GM19240 (cell line): ENCODE data around the gene HEPH.
"Not testable (repeated sequence)": the region's sequence is repeated elsewhere in the genome, so short reads cannot be mapped to it uniquely, and the experiment has no call there.

ENCODE experiments used
- DNase-seq: peaks from one replicate; pipeline ENCODE4 v3.0.0; 2011; ENCODE audit warnings: low spot score; ENCODE audit not compliant: insufficient read length

The HEPH gene

DNA sequence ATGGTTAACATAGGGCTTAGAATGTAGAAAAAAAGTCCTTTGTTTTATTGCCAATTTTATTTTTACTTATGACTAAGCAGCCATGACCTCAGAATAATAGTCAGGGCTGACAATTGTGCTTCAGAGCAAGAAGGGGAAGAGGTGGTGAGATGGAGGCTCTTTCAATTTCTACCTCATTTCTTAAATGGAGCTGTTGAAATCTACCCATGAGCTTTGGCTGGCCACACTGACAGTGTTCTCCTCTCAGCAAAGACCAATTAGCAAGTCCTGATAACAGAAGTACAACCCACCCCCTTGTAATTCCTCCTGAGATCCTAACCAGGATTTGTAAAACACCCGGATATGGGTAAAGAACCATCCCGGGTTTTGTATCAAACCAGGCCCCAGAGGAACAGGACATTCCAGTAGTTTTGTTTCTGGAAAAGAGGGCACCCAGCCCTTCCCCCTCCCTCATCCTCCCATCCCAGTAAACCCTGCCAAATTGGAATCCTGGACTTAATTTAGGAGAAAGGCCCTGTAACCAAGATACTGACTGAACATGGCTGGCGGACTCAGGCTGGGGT, at the start of gene HEPH:
TSS of gene HEPH (plus strand) at position 399 of the 563 bp plus-strand sequence. CDS start 6,324 bp downstream, outside the sequence.
- DNase-seq, result no peak

DNA sequence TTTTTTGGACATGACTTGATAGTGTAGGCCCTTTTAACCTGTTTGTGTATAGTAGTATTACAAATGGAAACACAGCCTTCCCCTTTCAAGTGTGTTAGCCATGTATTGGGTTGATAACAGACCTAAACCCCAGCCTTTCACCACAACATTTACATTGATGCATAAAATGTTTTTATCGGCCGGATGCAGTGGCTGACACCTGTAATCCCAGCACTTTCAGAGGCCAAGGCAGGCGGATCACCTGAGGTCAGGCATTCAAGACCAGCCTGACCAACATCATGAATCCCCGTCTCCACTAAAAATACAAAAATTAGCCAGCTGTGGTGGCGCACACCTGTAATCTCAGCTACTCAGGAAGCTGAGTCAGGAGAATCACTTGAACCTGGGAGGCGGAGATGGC, 45.3 kb upstream of the HEPH start:
- not testable (repeated sequence) for DNase-seq

DNA sequence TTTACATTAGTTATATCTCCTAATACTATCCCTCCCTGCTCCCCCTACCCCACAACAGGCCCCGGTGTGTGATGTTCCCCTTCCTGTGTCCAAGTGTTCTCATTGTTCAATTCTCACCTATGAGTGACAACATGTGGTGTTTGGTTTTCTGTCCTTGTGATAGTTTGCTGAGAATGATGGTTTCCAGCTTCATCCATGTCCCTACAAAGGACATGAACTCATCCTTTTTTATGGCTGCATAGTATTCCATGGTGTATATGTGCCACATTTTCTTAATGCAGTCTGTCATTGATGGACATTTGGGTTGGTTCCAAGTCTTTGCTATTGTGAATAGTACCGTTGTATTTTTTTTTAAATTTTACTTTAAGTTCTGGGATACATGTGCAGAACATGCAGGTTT, 42.7 kb upstream of the HEPH start:
- not testable (repeated sequence) for DNase-seq

GRCh38 chrX:66126662-66127061, 37.4 kb upstream of the HEPH start:
- DNase-seq, result no peak

DNA sequence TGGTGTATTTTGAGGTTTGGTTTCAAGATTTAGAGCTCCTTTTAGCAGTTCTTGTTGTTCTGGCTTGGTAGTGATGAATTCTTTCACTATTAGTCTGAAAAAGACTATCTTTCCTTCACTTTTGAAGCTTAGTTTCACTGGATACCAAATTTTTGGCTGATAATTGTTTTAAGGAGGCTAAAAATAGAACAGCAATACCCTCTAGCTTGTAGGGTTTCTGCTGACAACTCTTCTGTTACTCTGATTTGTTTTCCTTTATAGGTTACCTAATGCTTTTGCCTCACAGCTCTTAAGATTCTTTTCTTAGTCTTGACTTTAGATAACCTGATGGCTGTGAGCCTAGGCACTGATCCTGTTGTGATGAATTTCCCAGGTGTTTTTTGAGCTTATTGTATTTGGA, 33.6 kb upstream of the HEPH start:
- no peak for DNase-seq

- DNase-seq, result not testable (repeated sequence)
Observed at GRCh38 chrX:66135284-66135683, 28.8 kb upstream of the HEPH start.

DNA sequence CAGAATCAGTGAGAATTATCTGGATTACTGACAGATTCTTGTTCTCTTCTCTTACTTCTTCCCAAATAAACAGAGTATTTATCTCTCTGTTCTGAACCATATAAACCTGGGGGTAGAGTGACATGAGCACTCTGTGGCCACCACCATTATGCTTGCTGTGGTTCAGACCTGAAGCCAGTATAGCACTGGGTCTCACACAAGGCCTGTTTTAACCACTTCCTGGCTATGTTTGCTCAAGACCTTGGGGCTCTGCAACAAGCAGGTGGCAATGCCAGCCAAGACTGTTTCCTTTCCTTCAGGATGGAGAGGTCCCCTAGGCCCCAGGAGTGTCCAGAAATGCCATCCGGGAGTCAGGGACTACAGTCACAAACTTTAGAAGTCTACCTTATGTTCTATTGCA, 21.7 kb upstream of the HEPH start:
- no peak for DNase-seq

- no peak for DNase-seq
Observed at GRCh38 chrX:66144258-66144657, 19.8 kb upstream of the HEPH start.

DNA sequence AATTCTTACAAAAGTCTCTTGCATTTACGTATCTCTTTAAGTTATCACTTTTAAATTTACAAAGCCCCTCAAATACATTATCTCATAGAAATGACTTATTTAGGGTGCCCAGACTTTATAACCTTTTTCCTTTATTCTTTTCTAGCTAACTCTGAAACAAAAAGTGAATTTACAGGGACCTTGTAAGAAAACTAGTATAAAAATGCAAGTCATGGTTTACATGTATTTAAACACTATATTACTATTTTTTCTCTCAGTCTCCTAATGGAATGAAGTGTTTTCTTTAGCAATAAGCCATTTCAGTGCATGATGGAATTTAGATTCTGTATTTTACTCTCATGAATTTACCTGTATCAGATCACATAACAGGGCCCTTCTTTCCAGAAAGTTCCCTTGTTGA, 14.5 kb upstream of the HEPH start:
- no peak for DNase-seq

GRCh38 chrX:66150163-66150562, 13.9 kb upstream of the HEPH start:
- no peak for DNase-seq

- no peak for DNase-seq
Observed at GRCh38 chrX:66162331-66162822, 1.7 kb upstream of the HEPH start.

- no peak for DNase-seq
Observed at GRCh38 chrX:66163447-66163846, 600 bp upstream of the HEPH start.

DNA sequence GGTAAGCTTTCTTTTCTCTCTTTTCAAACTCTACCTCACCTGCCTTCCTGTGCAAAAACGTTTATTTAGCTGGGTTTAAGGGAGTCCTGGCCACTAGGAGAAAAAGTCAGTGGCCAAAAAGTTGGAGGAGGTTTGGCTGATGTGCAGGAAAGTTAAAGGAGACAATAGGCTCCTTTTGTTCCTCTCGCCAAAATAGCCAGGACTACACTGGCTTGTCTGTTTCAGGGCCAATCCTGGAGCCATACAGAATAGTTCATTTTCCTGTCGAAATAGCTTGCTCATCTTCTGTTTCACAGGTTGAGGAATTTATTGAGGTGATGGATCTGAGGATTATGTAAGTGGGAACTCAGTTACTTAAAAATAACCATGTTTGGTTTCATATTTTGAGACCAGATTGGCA, 423 bp downstream of the HEPH start:
- DNase-seq, result no peak

- no peak for DNase-seq
Observed at GRCh38 chrX:66164931-66165330, 884 bp downstream of the HEPH start.

DNA sequence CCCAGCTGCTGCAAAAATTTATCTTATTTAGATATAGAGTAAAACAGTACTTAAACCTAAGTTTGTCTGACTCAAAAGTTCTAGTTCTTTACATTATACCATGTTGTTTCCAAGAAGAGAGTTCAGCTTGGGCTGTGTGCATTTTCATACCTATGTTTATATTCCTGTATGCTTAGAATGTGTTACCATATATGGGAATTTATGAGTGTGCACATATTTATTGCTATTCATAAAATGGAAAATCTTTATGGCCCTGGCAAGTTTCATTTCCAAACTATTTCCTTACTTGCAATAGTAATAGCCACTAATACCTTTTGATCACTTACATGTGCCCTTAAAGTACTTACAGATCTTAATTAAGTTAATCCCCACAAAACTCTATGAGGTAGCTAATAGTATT, 2.6 kb downstream of the HEPH start:
- no peak for DNase-seq

DNA sequence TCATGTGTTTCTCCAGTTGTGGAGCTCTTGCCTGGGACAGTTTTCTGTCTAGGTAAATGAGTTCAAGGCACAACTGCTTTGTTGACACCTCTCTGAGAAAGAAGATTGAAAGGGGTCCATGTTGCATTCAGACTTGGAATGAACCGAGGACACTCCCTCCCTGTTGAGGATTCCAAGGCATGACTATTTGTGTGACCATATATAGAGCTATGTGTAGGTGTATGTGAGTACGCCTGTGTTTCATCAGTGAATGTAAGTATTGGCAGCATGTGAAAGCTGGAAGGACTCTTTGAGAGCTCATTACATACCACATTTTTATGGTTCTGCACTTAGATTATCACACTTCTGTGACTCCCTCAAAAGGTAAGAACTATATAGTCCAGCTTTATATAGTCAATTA, 3.4 kb downstream of the HEPH start:
- no peak for DNase-seq

GRCh38 chrX:66176134-66176533, 12.1 kb downstream of the HEPH start:
- DNase-seq, result no peak

GRCh38 chrX:66191563-66191962, 27.5 kb downstream of the HEPH start:
- no peak for DNase-seq

- no peak for DNase-seq
Observed at GRCh38 chrX:66193821-66194220, 29.8 kb downstream of the HEPH start.

GRCh38 chrX:66200050-66200664, 36.1 kb downstream of the HEPH start:
- no peak for DNase-seq

DNA sequence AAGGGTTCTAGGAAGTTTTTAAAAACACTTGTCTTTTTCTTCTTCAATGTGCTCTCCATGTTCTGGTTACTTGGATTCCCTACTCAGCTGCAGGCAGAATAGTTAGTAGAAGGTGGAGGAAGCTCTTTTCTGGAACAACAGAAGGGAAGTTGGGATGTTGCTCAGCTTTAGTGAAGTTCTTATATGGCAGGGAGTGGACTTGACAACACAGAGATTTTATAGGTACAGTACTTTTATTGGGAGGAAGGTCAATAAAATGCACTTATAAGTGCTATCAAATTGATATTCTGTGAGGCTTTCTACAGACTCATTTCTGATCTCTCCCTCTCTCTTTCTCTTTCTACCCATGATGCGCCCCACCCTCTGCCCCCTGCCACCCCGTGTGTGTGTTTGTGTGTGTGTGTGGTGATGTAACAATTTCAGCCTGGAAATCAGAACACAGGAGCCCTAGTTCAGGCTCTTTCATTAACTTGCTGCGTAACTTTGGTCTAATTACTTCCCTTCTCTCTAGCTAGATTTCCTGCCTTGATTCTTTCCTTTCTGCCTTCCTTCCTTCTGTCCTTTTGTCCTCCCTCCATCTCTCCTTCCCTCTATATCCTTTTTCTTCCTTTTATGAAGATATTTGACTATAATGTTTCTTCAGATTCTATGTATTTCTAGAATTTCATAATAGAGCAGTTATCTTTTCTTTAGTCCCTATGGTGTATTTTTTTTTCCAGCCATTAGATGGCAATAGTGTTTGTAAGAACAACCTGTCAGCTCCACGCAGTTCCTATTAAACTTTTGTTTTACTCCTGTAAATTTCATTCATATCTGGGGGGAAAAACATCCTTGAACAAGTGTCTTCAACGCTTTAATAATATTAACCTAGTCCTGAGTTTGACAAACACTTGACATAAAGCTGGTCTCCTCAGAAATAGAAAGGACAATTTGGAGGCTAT, 37.1 kb downstream of the HEPH start:
- DNase-seq, result no peak

- no peak for DNase-seq
Observed at GRCh38 chrX:66203114-66203513, 39.1 kb downstream of the HEPH start.
